ENCODE results near the gene FAM20A. TPM values are rescaled to one million over a fixed set of nuclear protein-coding genes. Genes with fewer than 3 reads are reported as not detected.

FAM20A gene
- polyA plus RNA-seq, 3 donors: 0.91 to 1.6 TPM; not detected in 1

GRCh38 chr17:68531252-68531651 lies 69.9 kb downstream of the FAM20A start:
- peaks cover 92% of the 10 kb centered on the region for H4K20me1 ChIP-seq (ENCODE audit: insufficient read depth, low read length)
- peaks cover 100% of the 10 kb centered on the region in 2 donors for H3K36me3 ChIP-seq (replicated peaks in 1 of 2; ENCODE audit: control insufficient read depth in 1 of 2, insufficient read depth in 2 of 2, low read length in 2 of 2)
- H3K4me3 ChIP-seq (replicated peaks in 1 of 3; ENCODE audit: low read depth in 2 of 3, low read length in 3 of 3): no peak overlapping the region
- H3K27me3 Mint-ChIP-seq (ENCODE audit: low read depth in 3 of 3): peaks cover 0 to 2% (median 0%) of the 10 kb centered on the region in 3 donors
- no peaks in the 10 kb centered on the region for H3K27me3 ChIP-seq (ENCODE audit: control insufficient read depth in 2 of 2, insufficient read depth in 2 of 2, low read length in 2 of 2)
- H3K9ac ChIP-seq (ENCODE audit: insufficient read depth, low read length, poor library complexity, severe bottlenecking): no peak overlapping the region
- no peak overlapping the region for H3K27ac ChIP-seq (ENCODE audit: low read depth in 1 of 2, low read length in 2 of 2)
- H3K4me1 Mint-ChIP-seq: no peaks in the 10 kb centered on the region
- H3K4me1 ChIP-seq (ENCODE audit: control insufficient read depth in 1 of 2, insufficient read depth in 2 of 2, low read length in 2 of 2): no peaks in the 10 kb centered on the region
- H3K4me3 Mint-ChIP-seq: no peak overlapping the region
- H3K9me3 Mint-ChIP-seq: no peaks in the 10 kb centered on the region
- no peak for DNase-seq
- WGBS (ENCODE audit: insufficient coverage): 100% methylated on average over 3 of the region's 4 CpGs
- intact Hi-C loops (cut with micrococcal nuclease): no loop called here
- H3K9me3 ChIP-seq (replicated peaks in 1 of 2; ENCODE audit: control insufficient read depth in 1 of 2, insufficient read depth in 1 of 2, low read length in 2 of 2): no peaks in the 10 kb centered on the region
- H3K27ac Mint-ChIP-seq: peak overlapping the region in 1 of 7 donors; percentile 78
- H3K36me3 Mint-ChIP-seq: peaks cover 90 to 99% of the 10 kb centered on the region in 2 donors
- TF ChIP-seq CTCF (IDR thresholded peaks at IDR 0.05): no peak
- no peak overlapping the region for H2AFZ ChIP-seq (ENCODE audit: insufficient read depth, low read depth, low read length, poor library complexity, severe bottlenecking)
- H3K79me2 ChIP-seq (ENCODE audit: insufficient read depth, low read length): peaks cover 8% of the 10 kb centered on the region
- no peak overlapping the region for H3K4me2 ChIP-seq (replicated peaks; ENCODE audit: extremely low read depth, low read length, poor library complexity, severe bottlenecking)

GRCh38 chr17:68527314-68527713 lies 73.9 kb downstream of the FAM20A start:
- H3K36me3 Mint-ChIP-seq: peaks cover 89 to 97% of the 10 kb centered on the region in 2 donors
- Histone ChIP-seq H3K9me3 (replicated peaks in 1 of 2; ENCODE audit: control insufficient read depth in 1 of 2, insufficient read depth in 1 of 2, low read length in 2 of 2) (no peaks in the 10 kb centered on the region), H2AFZ (ENCODE audit: insufficient read depth, low read depth, low read length, poor library complexity, severe bottlenecking) (no peak overlapping the region), H3K4me3 (replicated peaks in 1 of 3; ENCODE audit: low read depth in 2 of 3, low read length in 3 of 3) (no peak overlapping the region), H3K4me1 (ENCODE audit: control insufficient read depth in 1 of 2, insufficient read depth in 2 of 2, low read length in 2 of 2) (no peaks in the 10 kb centered on the region), H4K20me1 (ENCODE audit: insufficient read depth, low read length) (peaks cover 93% of the 10 kb centered on the region), H3K79me2 (ENCODE audit: insufficient read depth, low read length) (peaks cover 26% of the 10 kb centered on the region), H3K27me3 (ENCODE audit: control insufficient read depth in 2 of 2, insufficient read depth in 2 of 2, low read length in 2 of 2) (no peaks in the 10 kb centered on the region), H3K9ac (ENCODE audit: insufficient read depth, low read length, poor library complexity, severe bottlenecking) (no peak overlapping the region), H3K36me3 (replicated peaks in 1 of 2; ENCODE audit: control insufficient read depth in 1 of 2, insufficient read depth in 2 of 2, low read length in 2 of 2) (peaks cover 100% of the 10 kb centered on the region in 2 donors), H3K4me2 (replicated peaks; ENCODE audit: extremely low read depth, low read length, poor library complexity, severe bottlenecking) (no peak overlapping the region), H3K27ac (ENCODE audit: low read depth in 1 of 2, low read length in 2 of 2) (no peak overlapping the region)
- DNase-seq: no peak
- no peaks in the 10 kb centered on the region for H3K4me1 Mint-ChIP-seq
- H3K9me3 Mint-ChIP-seq: no peaks in the 10 kb centered on the region
- TF ChIP-seq CTCF (IDR thresholded peaks at IDR 0.05): no peak
- no peaks in the 10 kb centered on the region for H3K27me3 Mint-ChIP-seq (ENCODE audit: low read depth in 3 of 3)
- 71% methylated on average over 1 of the region's 4 CpGs for WGBS (ENCODE audit: insufficient coverage)
- H3K27ac Mint-ChIP-seq: no peak overlapping the region
- intact Hi-C loops (cut with micrococcal nuclease): no loop called here
- H3K4me3 Mint-ChIP-seq: no peak overlapping the region

Measured in CD14-positive monocyte (primary cell).